HG03354 (cell line): Measurements from ENCODE around the gene EFCAB14.
"Not testable (repeated sequence)": the region's sequence is repeated elsewhere in the genome, so short reads cannot be mapped to it uniquely, and the experiment has no call there.

ENCODE experiments used
- ATAC-seq: cut with Tn5 transposase; IDR thresholded peaks from one replicate; pipeline ENCODE4 v1.9.1; 2021; ENCODE audit warnings: mild to moderate bottlenecking; ENCODE audit not compliant: unreplicated experiment, poor library complexity, severe bottlenecking

EFCAB14 gene

GRCh38 chr1:46718727-46719622 lies at the start of gene EFCAB14:
TSS of gene EFCAB14 (minus strand) at chr1:46719114. CDS start at chr1:46718087, 1,027 bp downstream.
- peak; percentile 98 for ATAC-seq

- ATAC-seq: no peak
Measured at GRCh38 chr1:46768445-46768844, 49.5 kb upstream of the EFCAB14 start.

- no peak for ATAC-seq
Measured at GRCh38 chr1:46767649-46768282, 48.9 kb upstream of the EFCAB14 start.

GRCh38 chr1:46764402-46764801 lies 45.5 kb upstream of the EFCAB14 start:
- no peak for ATAC-seq

GRCh38 chr1:46761740-46762139 lies 42.8 kb upstream of the EFCAB14 start:
- no peak for ATAC-seq

GRCh38 chr1:46760558-46761166 lies 41.7 kb upstream of the EFCAB14 start:
- no peak for ATAC-seq

- ATAC-seq: no peak
Measured at GRCh38 chr1:46757956-46758528, 39.1 kb upstream of the EFCAB14 start.

GRCh38 chr1:46757247-46757955 lies 38.5 kb upstream of the EFCAB14 start:
- ATAC-seq: no peak

GRCh38 chr1:46755121-46755520 lies 36.2 kb upstream of the EFCAB14 start:
- ATAC-seq: no peak

- ATAC-seq: not testable (repeated sequence)
Measured at GRCh38 chr1:46754707-46755106, 35.8 kb upstream of the EFCAB14 start.

- no peak for ATAC-seq
Measured at GRCh38 chr1:46753985-46754384, 35.1 kb upstream of the EFCAB14 start.

GRCh38 chr1:46749921-46750404 lies 31.0 kb upstream of the EFCAB14 start:
- no peak for ATAC-seq

- ATAC-seq: no peak
Measured at GRCh38 chr1:46749404-46749803, 30.5 kb upstream of the EFCAB14 start.

- ATAC-seq: no peak
Measured at GRCh38 chr1:46747683-46748288, 28.9 kb upstream of the EFCAB14 start.

GRCh38 chr1:46742069-46742468 lies 23.2 kb upstream of the EFCAB14 start:
- no peak for ATAC-seq

GRCh38 chr1:46735708-46736324 lies 16.9 kb upstream of the EFCAB14 start:
- no peak for ATAC-seq

GRCh38 chr1:46728327-46728873 lies 9.5 kb upstream of the EFCAB14 start:
- ATAC-seq: not testable (repeated sequence)

- no peak for ATAC-seq
Measured at GRCh38 chr1:46725736-46726108, 6.8 kb upstream of the EFCAB14 start.
